ENCODE results near the gene FANCC.

FANCC gene

DNA sequence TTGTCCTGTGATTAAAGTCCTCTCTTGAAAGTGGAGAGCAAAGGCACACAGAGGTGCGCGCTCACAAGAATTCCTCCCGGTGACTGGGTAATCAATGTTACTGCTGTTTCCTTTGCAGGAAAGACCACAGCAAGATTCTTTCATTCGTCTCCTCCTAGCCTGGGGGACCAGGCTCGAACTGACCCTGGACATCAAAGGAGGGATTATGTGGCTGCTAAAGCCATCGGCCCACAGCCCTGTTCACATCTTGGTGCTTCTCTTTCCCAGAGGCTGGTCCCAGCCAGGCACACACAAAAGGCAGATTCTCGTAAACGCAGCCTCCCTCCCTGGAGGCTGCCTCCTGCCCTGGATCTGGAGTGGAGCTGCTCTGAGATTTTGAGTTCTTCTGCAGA, 230.9 kb downstream of the FANCC start:
- DNase-seq (no peak), ATAC-seq (no peak)

- no peak for ATAC-seq
- DNase-seq = no peak
Measured at GRCh38 chr9:95085861-95086563, 231.5 kb downstream of the FANCC start.

GRCh38 chr9:95085036-95085770, 232.3 kb downstream of the FANCC start:
- no peak for DNase-seq
- ATAC-seq = no peak

GRCh38 chr9:95084254-95084934, 233.1 kb downstream of the FANCC start:
- DNase-seq (no peak), ATAC-seq (no peak)

DNA sequence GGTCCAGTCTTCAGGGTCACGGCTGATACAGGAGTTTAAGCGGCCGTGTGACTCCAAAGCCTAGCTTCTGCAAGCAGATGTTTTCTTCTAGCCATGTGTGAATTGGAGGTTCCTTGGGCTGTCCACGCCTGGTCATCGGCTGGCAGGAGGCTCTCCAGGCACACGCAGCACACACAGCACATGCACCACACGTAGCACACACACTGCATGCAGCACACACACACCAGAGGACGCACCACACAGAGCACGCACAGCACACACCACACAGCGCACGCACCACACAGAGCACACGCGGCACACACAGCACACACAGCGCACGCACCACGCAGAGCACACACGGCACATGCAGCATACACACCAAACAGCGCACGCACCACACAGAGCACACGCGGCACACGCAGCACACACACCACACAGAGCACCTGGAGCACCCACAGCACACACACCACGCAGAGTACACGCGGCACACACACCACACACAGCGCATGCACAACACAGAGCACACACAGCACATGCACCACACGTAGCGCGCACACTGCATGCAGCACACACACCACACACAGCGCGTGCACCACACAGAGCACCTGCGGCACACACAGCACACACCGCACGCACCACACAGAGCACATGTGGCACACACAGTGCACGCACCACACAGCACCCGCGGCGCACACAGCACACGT, 234.3 kb downstream of the FANCC start:
- DNase-seq (no peak), ATAC-seq (no peak)

- no peak for ATAC-seq
- no peak for DNase-seq
Measured at GRCh38 chr9:95082401-95083084, 235.0 kb downstream of the FANCC start.

GRCh38 chr9:95081998-95082397, 235.5 kb downstream of the FANCC start:
- DNase-seq = no peak
- ATAC-seq = no peak

DNA sequence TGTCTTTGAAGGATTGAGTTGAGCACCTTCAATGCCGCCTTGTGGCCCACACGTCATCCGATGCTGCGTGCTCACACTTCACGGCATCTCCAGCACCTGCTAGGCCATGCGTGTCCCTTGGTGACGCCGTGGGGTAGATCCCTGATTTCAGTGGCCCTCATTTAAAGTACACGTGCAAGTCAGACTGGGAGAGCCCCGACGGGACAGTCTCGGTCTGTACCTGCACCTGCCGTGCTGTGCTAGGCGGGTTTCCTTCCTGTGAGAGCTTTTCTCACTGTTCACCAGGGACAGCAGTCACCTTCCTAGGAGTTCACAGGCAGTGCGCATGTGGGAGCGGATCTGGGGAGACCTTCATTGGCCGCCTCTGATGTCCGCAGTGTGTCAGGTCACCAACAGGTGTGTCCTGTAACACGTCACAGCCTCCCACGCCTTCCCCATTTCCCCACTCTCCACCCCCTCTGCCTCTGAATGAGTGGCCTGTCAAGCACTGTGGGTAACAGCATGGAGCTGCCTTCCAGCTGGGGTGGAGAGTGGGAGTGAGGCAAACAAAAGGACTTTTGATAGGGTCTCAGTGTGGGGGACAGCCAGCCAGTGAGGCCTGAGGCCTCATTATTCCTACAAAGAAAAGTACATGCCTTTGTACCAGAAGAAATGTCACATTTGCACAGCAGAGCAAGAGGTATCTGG, 236.4 kb downstream of the FANCC start:
- DNase-seq (no peak), ATAC-seq (no peak)

DNA sequence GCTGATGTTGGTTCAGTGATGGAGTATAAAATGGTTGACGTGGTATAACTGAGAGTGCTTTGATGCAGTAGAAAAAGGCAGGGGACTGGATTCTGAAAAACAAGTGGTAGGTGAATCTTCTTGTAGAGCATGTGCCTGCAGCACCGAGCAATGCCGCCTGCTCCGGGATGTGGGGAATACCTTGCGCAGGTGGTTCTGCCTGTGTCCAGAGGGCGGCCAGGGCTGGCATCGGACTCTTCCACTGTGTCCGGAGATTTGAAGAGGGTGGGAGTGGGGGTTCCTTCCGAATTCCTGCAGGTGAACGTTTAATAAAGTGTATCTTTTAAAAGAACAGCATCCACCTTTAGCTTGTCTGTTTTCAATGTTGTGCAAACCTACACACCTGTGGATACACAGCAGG, 238.0 kb downstream of the FANCC start:
- DNase-seq = no peak
- no peak for ATAC-seq

- DNase-seq (no peak), ATAC-seq (no peak)
Measured at GRCh38 chr9:95078939-95079338, 238.6 kb downstream of the FANCC start.

GRCh38 chr9:95078511-95078910, 239.0 kb downstream of the FANCC start:
- no peak for DNase-seq
- no peak for ATAC-seq

- DNase-seq (no peak), ATAC-seq (no peak)
Measured at GRCh38 chr9:95077766-95078370, 239.6 kb downstream of the FANCC start.

- no peak for DNase-seq
- no peak for ATAC-seq
Measured at GRCh38 chr9:95077053-95077765, 240.3 kb downstream of the FANCC start.

- ATAC-seq (no peak), DNase-seq (no peak)
Measured at GRCh38 chr9:95076696-95077052, 240.8 kb downstream of the FANCC start.

DNA sequence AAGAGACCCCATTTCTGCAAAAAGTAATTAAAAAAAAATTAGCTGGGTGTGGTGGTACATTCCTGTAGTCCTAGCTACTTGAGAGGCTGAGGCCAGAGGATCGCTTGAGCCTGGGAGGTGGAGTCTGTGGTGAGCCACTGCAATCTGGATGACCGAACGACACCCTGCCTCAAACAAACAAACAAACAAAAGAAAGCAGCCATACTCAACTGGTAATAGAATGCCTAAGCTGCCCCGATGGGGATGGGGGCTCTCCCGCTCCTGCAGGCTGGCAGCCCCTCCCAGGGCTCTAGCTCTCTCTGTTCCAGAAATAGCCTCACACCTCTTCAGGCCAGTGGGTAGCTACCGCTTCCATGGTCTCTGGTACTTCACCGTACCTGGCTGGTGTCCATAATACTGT, 241.8 kb downstream of the FANCC start:
- DNase-seq (no peak), ATAC-seq (no peak)

- ATAC-seq (no peak), DNase-seq (no peak)
Measured at GRCh38 chr9:95074632-95075031, 242.9 kb downstream of the FANCC start.

DNA sequence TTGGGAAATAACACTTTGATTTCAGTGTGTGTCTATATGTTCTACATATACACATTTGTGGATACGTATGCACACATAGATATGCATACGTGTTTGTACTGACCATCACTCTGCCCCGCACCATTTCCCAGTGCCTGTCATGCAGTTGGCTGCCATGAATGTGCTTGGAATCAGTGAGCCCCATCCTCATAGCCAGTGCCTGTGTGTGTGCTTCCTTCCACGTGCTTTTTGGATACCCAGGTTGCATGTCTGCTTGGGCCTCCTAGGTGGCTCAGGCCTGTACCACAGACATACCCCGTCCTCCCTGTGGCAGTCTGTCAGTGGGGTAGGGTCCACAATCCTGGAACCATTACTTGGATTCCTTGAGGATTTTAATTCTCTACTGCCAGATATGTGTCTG, 243.6 kb downstream of the FANCC start:
- ATAC-seq = no peak

DNA sequence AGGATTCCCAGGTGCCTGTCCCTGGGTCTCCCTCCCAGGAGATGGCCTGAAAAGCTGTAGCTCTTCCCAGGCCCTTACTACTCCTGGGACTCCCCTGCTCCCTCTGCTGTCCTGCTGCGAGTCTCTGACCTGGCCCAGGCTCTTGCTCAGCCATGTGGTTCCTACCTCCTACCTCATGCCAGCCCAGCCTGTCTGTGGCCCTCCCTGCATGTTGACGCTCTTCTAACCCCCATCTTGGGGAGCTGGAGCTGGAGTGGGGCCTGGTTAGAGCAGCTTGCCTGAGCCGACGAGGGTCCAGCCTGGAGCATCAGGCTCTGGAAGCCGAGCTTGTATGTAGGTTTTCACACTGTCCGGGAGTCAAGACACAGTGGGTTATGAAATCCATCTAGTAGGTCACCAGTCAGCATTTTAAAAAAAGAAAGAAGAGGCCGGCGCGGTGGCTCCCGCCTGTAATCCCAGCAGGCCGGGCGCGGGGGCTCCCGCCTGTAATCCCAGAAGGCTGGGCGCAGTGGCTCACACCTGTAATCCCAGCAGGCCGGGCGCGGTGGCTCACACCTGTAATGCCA, 244.4 kb downstream of the FANCC start:
- DNase-seq (no peak), ATAC-seq (no peak)

More for the DNA sequence above, 243.6 kb downstream of the FANCC start:
- DNase-seq = no peak

DNA sequence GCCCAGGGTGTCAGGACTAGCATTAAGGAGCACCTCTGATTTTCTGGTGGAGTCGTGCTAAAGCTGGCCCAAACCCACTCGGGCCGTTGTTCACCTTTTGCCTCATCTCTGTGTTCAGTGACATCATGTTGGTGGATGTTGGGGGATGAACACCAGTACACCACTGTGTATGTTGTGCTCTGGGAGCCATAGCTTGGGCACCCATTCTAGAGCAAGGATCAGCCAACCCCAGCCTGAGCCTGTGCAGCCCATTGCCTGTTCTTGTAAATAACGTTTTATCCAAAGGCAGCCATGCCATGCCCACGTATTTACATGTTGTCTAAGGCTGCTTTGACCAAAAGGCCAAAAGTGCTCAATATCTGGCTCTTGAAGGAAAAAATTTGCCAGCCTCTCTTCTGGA, 245.6 kb downstream of the FANCC start:
- DNase-seq = no peak
- ATAC-seq = no peak

- no peak for ATAC-seq
- no peak for DNase-seq
Measured at GRCh38 chr9:95071450-95071849, 246.1 kb downstream of the FANCC start.
